K562 (cell line): ENCODE results near the gene KRTAP4-7. TPM values are rescaled to one million over a fixed set of nuclear protein-coding genes. Genes with fewer than 3 reads are reported as not detected.

ENCODE experiments used
- ATAC-seq: fragments of 200-7000 bp; cut with Tn5 transposase; 3 replicates; pipeline ENCODE4 v1.9.1; 2020; ENCODE audit warnings: moderate library complexity
- BruUV-seq: library from RNA; stranded (reverse); fragments of 400-500 nt; replicated peaks from 2 replicates; lab custom pipeline; 2021; lab: Mats Ljungman, UMichigan
- CTCF ChIA-PET: fragments of 300-600 bp; formaldehyde crosslinking; extraction: SDS; loops from one replicate; lab custom pipeline; 2021; ENCODE audit warnings: low intra/inter-chr PET ratio; lab: Yijun Ruan, JAX
- POLR2A ChIA-PET: fragments of 300-600, 350-650 bp; sonication (Branson Sonifier 250); formaldehyde crosslinking; extraction: SDS; loops from one replicate; lab custom pipeline; 2021; ENCODE audit warnings: antibody characterized with exemption, inconsistent platforms; lab: Yijun Ruan, JAX
- DNase-seq, 4 experiments: peaks; one replicate each; pipeline versions ENCODE4 v3.0.0 to v3.0.0-alpha.2; 2011 to 2018; ENCODE audit warnings: low spot score in 3 of 4, mixed read lengths in 3 of 4; ENCODE audit errors: extremely low read depth in 1 of 4
- FAIRE-seq: peaks from 2 replicates; lab custom pipeline; 2011; peaks lifted over from hg19 to GRCh38; lab: Jason Lieb, UNC
- H2AFZ ChIP-seq: 2 replicates; pipeline ENCODE4 v1.6.0; 2011; ENCODE audit warnings: low read depth, low read length, control low read depth, inconsistent platforms
- H3K27ac ChIP-seq: fragments of 200-600 bp; 3 replicates; pipeline ENCODE4 v1.8.0; 2011; ENCODE audit warnings: low read depth, mild to moderate bottlenecking, control low read depth, inconsistent platforms, low read length, moderate library complexity, mixed read lengths; ENCODE audit errors: extremely low read depth
- H3K27me3 ChIP-seq, 2 experiments: fragments of 300-600 bp in 1 of 2; 2 replicates in 1 of 2; 3 replicates in 1 of 2; pipeline versions ENCODE4 v1.6.0 to v1.8.0; 2011; ENCODE audit warnings: inconsistent platforms in 2 of 2, low read length in 2 of 2, mild to moderate bottlenecking in 1 of 2, mixed read lengths in 1 of 2, moderate library complexity in 1 of 2; ENCODE audit not compliant: control insufficient read depth in 2 of 2, insufficient read depth in 2 of 2
- H3K36me3 ChIP-seq: fragments of 300-600 bp; 3 replicates; pipeline ENCODE4 v1.8.0; 2011; ENCODE audit warnings: mild to moderate bottlenecking, low read length, inconsistent platforms; ENCODE audit not compliant: control insufficient read depth, insufficient read depth
- H3K4me1 ChIP-seq, 2 experiments: fragments of 200-600 bp in 1 of 2; replicated peaks in 1 of 2; 2 replicates in 1 of 2; 3 replicates in 1 of 2; pipeline versions ENCODE4 v1.5.1 to v1.8.0; 2011; ENCODE audit warnings: inconsistent platforms in 2 of 2, low read length in 2 of 2, mild to moderate bottlenecking in 1 of 2, mixed read lengths in 1 of 2, moderate library complexity in 1 of 2; ENCODE audit not compliant: control insufficient read depth in 2 of 2, insufficient read depth in 2 of 2
- H3K4me2 ChIP-seq: 2 replicates; pipeline ENCODE4 v1.6.1; 2011; ENCODE audit warnings: low read length, control low read depth, inconsistent platforms, mixed read lengths; ENCODE audit not compliant: insufficient read depth
- H3K4me3 ChIP-seq: fragments of 200-600 bp; sonication (generic), shearing (Covaris generic); 2 replicates; pipeline ENCODE4 v1.5.1; 2016; ENCODE audit warnings: control low read depth, inconsistent platforms
- H3K79me2 ChIP-seq: fragments of 200-600 bp; 3 replicates; pipeline ENCODE4 v1.8.0; 2011; ENCODE audit warnings: low read length, inconsistent platforms; ENCODE audit not compliant: control insufficient read depth, insufficient read depth
- H3K9ac ChIP-seq, 2 experiments: 2 replicates each; pipeline versions ENCODE4 v1.6.0 to v1.6.1; 2011; ENCODE audit warnings: low read depth in 2 of 2, low read length in 2 of 2, control low read depth in 1 of 2, inconsistent platforms in 1 of 2, mild to moderate bottlenecking in 1 of 2, mixed read lengths in 1 of 2; ENCODE audit not compliant: insufficient read depth in 1 of 2
- H3K9me1 ChIP-seq: one replicate; pipeline ENCODE4 v1.6.0; 2011; ENCODE audit warnings: inconsistent platforms, mild to moderate bottlenecking, low read length, moderate library complexity; ENCODE audit not compliant: control insufficient read depth, insufficient read depth
- H3K9me3 ChIP-seq: replicated peaks from 2 replicates; pipeline ENCODE4 v1.5.1; 2011; ENCODE audit warnings: low read depth, low read length, inconsistent platforms; ENCODE audit not compliant: control insufficient read depth, insufficient read depth
- H4K20me1 ChIP-seq: replicated peaks from 2 replicates; pipeline ENCODE4 v1.6.1; 2011; ENCODE audit warnings: low read length, inconsistent platforms, mixed read lengths; ENCODE audit not compliant: control insufficient read depth, insufficient read depth
- ARNT ChIP-seq, 2 experiments: fragments of 450-650 bp; IDR thresholded peaks; 2 replicates each; pipeline ENCODE4 v1.6.1; 2016; ENCODE audit warnings: mild to moderate bottlenecking in 1 of 2
- FOXP4 ChIP-seq: sonication (generic); formaldehyde crosslinking; IDR thresholded peaks from 2 replicates; pipeline ENCODE4 v1.8.0; 2022; ENCODE audit warnings: mild to moderate bottlenecking, missing genetic modification reagents, borderline replicate concordance
- NR4A1 ChIP-seq, 2 experiments: fragments of 250-450 bp in 1 of 2; fragments of 450-650 bp in 1 of 2; sonication (Bioruptor Pico) in 1 of 2; IDR thresholded peaks; 2 replicates each; pipeline versions ENCODE4 v1.4.0 to v1.6.1; 2016 to 2020; ENCODE audit warnings: mild to moderate bottlenecking in 2 of 2, missing compliant biosample characterization in 1 of 2, missing genetic modification characterization in 1 of 2, moderate library complexity in 1 of 2
- ZNF146 ChIP-seq: IDR thresholded peaks from one replicate; pipeline ENCODE4 v1.6.1; 2018; ENCODE audit warnings: missing compliant biosample characterization; ENCODE audit not compliant: unreplicated experiment
- ZNF316 ChIP-seq: fragments of 450-650 bp; IDR thresholded peaks from 2 replicates; pipeline ENCODE4 v1.6.1; 2016
- ZNF75A ChIP-seq: fragments of 450-650 bp; formaldehyde crosslinking; IDR thresholded peaks from 2 replicates; pipeline ENCODE4 v1.4.0; 2020; ENCODE audit warnings: mild to moderate bottlenecking
- WGBS: fragments of 100-300 bp; shearing (Covaris generic); methylation state at CpG from one replicate; pipeline ENCODE4 v1.1.6; 2016; ENCODE audit warnings: low coverage, mixed read lengths; ENCODE audit not compliant: insufficient coverage; ENCODE audit errors: missing lambda C conversion rate; 5-methylcytosine and 5-hydroxymethylcytosine counted together
- in situ Hi-C: fragments of 300-500 bp; cut with MboI; formaldehyde crosslinking; loops from 4 replicates; pipeline ENCODE4 v1.15.0; 2018; ENCODE audit warnings: inconsistent platforms, mixed read lengths
- intact Hi-C: fragments of 100-400 bp; cut with micrococcal nuclease; formaldehyde crosslinking; loops from 2 replicates; pipeline ENCODE4 v1.14.2; 2022
- polyA plus RNA-seq, 8 experiments: library from polyadenylated mRNA; depleted of rRNA in 4 of 8; stranded (reverse) in 5 of 8; unstranded in 3 of 8; fragments of >200 nt; fragmentation: Nextera tagmentation in 2 of 8; fragmentation: Illumina TruSeq in 1 of 8; extraction: Ambion mirVana in 2 of 8; extraction: Trizol in 1 of 8; gene quantifications; 2 replicates each; pipeline versions ENCODE4 v1.2.1 to v1.2.3, GENCODE V29; 2011 to 2014; ENCODE audit warnings: inconsistent platforms in 1 of 8, missing spikeins in 1 of 8
- total RNA-seq, 7 experiments: library from RNA; depleted of rRNA in 6 of 7; stranded (reverse); fragments of >200 nt in 6 of 7; fragmentation: Illumina TruSeq in 2 of 7; extraction: Trizol in 2 of 7; gene quantifications; 2 replicates each; pipeline versions ENCODE4 v1.2.1 to v1.2.3, GENCODE V29; 2011 to 2021; ENCODE audit warnings: low replicate concordance in 1 of 7
- TF ChIP-seq, protein P1 (sequence below): fragments of 250-450 bp; sonication (Bioruptor Pico); IDR thresholded peaks from 2 replicates; pipeline ENCODE4 v1.5.0; 2021

Gene KRTAP4-7
- total and polyA plus RNA-seq, 9 of the 15 experiments (the other 6 are each of a cell fraction or from before 2014, with no cell fraction given) = not detected

- ChIA-PET CTCF (no interaction called here), POLR2A (no interaction called here)
- 0% methylated on average over 2 of the region's 2 CpGs for WGBS
- ATAC-seq = no peak
- no peaks in the 10 kb centered on the region for H3K79me2 ChIP-seq
- H3K27me3 ChIP-seq = no peaks in the 10 kb centered on the region
- H3K27ac ChIP-seq = no peak overlapping the region
- peak; percentile 8; the same call in 1 of the 2 replicates for TF ChIP-seq ZNF316
- TF ChIP-seq, protein P1, sequence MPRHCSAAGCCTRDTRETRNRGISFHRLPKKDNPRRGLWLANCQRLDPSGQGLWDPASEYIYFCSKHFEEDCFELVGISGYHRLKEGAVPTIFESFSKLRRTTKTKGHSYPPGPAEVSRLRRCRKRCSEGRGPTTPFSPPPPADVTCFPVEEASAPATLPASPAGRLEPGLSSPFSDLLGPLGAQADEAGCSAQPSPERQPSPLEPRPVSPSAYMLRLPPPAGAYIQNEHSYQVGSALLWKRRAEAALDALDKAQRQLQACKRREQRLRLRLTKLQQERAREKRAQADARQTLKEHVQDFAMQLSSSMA (CRISPR knock-in tag) = no peak
- no peak overlapping the region for H2AFZ ChIP-seq
- H3K4me2 ChIP-seq = no peak overlapping the region
- in situ Hi-C loops = no loop called here
- FAIRE-seq = no peak
- no peak overlapping the region for H3K9ac ChIP-seq
- no peaks in the 10 kb centered on the region for H3K9me1 ChIP-seq
- H3K4me3 ChIP-seq = no peak overlapping the region
- intact Hi-C loops = no loop called here
- H4K20me1 ChIP-seq = no peaks in the 10 kb centered on the region
- H3K4me1 ChIP-seq = no peaks in the 10 kb centered on the region
- no peak for DNase-seq
- no peaks in the 10 kb centered on the region for H3K9me3 ChIP-seq
- no peaks in the 10 kb centered on the region for H3K36me3 ChIP-seq
- BruUV-seq = no TSS peak
These were observed 41.1 kb downstream of the KRTAP4-7 start for GRCh38 chr17:41125064-41125463.

- WGBS = 0% methylated on average over 3 of the region's 3 CpGs
- no peak for DNase-seq
- Histone ChIP-seq H3K36me3 (no peaks in the 10 kb centered on the region), H3K4me1 (no peaks in the 10 kb centered on the region), H4K20me1 (no peaks in the 10 kb centered on the region), H3K9me1 (no peaks in the 10 kb centered on the region), H3K27ac (no peak overlapping the region), H3K9ac (no peak overlapping the region), H3K79me2 (no peaks in the 10 kb centered on the region), H2AFZ (no peak overlapping the region), H3K4me2 (no peak overlapping the region), H3K9me3 (no peaks in the 10 kb centered on the region), H3K4me3 (no peak overlapping the region), H3K27me3 (no peaks in the 10 kb centered on the region)
- ChIA-PET POLR2A (no interaction called here), CTCF (no interaction called here)
- no peak for FAIRE-seq
- intact Hi-C loops (no loop called here), in situ Hi-C loops (no loop called here)
- TF ChIP-seq ARNT (IDR thresholded peaks at IDR 0.05) (no peak), ZNF75A (no peak), ZNF146 (CRISPR knock-in tag) (peak; percentile 55), NR4A1 (CRISPR knock-in tag; IDR thresholded peaks at IDR 0.05) (no peak), NR4A1 (tag; IDR thresholded peaks at IDR 0.05) (no peak), FOXP4 (CRISPR knock-in tag) (no peak)
- no peak for ATAC-seq
- BruUV-seq = no TSS peak
These were observed 42.5 kb downstream of the KRTAP4-7 start for GRCh38 chr17:41126412-41126811.
